Measurements from ENCODE around the gene GADL1.

The GADL1 gene

DNA sequence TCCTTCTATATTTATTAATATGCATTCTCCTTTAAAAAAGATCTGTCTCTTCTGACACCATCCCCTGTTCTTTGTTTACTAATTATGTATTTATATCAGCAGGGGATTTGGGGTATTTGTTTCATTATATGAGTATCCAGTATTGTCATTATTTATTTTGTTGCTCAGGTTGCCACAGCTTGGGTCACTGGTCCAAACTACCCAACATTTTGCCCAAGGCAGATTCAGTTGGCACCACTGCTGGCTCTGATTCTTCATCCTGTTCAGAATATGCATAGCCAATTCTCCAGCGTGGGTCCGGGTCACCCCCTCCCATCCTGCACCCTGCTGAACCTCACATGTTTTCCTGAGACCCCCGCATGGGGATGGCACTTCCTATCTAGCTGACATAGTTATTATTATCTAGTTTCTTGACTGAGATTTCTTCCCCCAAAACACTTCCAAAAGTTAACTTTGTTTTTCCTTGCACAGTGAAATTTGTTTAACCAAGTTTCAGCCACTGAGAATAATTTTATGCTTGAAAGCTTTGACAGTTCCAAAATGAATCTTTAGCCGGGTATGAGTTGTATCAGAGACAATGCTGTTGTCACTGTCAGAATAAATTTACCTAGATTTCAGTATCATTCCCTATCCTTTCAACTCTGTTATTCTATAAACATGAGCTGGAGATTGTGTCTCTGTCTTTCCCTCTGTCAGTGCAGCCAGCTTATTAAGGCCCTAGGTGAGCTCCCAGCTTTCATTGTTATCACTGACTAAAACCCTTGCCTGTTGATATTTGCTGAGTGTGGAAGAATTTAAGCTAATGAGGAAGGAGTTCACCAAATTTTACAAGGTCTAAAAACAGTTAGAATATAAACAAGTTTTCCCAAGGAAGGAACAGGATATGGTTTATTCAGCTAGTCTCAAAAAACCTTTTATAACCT, 217.8 kb downstream of the GADL1 start:
- DNase-seq (ENCODE audit: low read depth): no peak

All from HS-27A (cell line).